SK-N-MC (cell line): ENCODE data around the gene MARCHF6.
"Not testable (repeated sequence)": the region's sequence is repeated elsewhere in the genome, so short reads cannot be mapped to it uniquely, and the experiment has no call there.

Experiments
- DNase-seq: peaks from one replicate; pipeline ENCODE4 v3.0.0-alpha.2; 2011; ENCODE audit warnings: low read depth, low spot score
- H3K27ac ChIP-seq: fragments of 200-600 bp; sonication (generic); 2 replicates; pipeline ENCODE4 v1.5.1; 2016; ENCODE audit warnings: mixed run types
- H3K36me3 ChIP-seq: fragments of 200-600 bp; sonication (generic); 2 replicates; pipeline ENCODE4 v1.6.1; 2017; ENCODE audit warnings: antibody characterized with exemption, low read length, mixed read lengths; ENCODE audit not compliant: insufficient read depth
- H3K4me3 ChIP-seq: fragments of 200-600 bp; sonication (generic); 2 replicates; pipeline ENCODE4 v1.5.1; 2016
- H3K9ac ChIP-seq: fragments of 200-600 bp; sonication (generic); 2 replicates; pipeline ENCODE4 v1.8.0; 2017; ENCODE audit warnings: mixed run types, mixed read lengths; ENCODE audit not compliant: insufficient read length
- H3K9me3 ChIP-seq: fragments of 200-600 bp; sonication (generic); 2 replicates; pipeline ENCODE4 v1.6.1; 2017; ENCODE audit warnings: low read depth, mild to moderate bottlenecking, antibody characterized with exemption, low read length, moderate library complexity, mixed read lengths
- EZH2 ChIP-seq: fragments of 200-600 bp; sonication (generic); IDR thresholded peaks from one replicate; pipeline ENCODE4 v1.6.1; 2017; ENCODE audit warnings: antibody characterized with exemption
- FOXP2 ChIP-seq: optimal IDR thresholded peaks from 2 replicates; pipeline ENCODE3; 2011; ENCODE audit warnings: mild to moderate bottlenecking, moderate library complexity; ENCODE audit not compliant: insufficient read depth; ENCODE audit errors: extremely low read length, control extremely low read depth
- POLR2AphosphoS5 ChIP-seq: IDR thresholded peaks from 2 replicates; pipeline ENCODE4 v1.6.1; 2012; ENCODE audit warnings: mild to moderate bottlenecking, low read depth, low read length, borderline replicate concordance

Gene MARCHF6

GRCh38 chr5:10353241-10354047, at the start of gene MARCHF6:
Gene MARCHF6 (plus strand): TSS chr5:10353695. CDS start chr5:10353899, 204 bp downstream.
- H3K27ac ChIP-seq = peak within 1 kb of the TSS; percentile 93
- DNase-seq = no peak
- no peaks in the 10 kb centered on the region for H3K9me3 ChIP-seq
- peak within 1 kb of the TSS; percentile 98 for H3K4me3 ChIP-seq
- TF ChIP-seq FOXP2 = no peak
- no peak for TF ChIP-seq EZH2
- peak; percentile 99 for TF ChIP-seq POLR2AphosphoS5
- peak within 1 kb of the TSS; percentile 99 for H3K9ac ChIP-seq
- peaks cover 17% of the 10 kb centered on the region for H3K36me3 ChIP-seq

- H3K9ac ChIP-seq = no peak overlapping the region
- no peak overlapping the region for H3K27ac ChIP-seq
- no peak for TF ChIP-seq FOXP2
- no peak for TF ChIP-seq EZH2
- TF ChIP-seq POLR2AphosphoS5 = no peak
These were observed 49.8 kb upstream of the MARCHF6 start for GRCh38 chr5:10303699-10304170.

GRCh38 chr5:10304932-10305331, 48.6 kb upstream of the MARCHF6 start:
- peaks cover 41% of the 10 kb centered on the region for H3K36me3 ChIP-seq
- no peak overlapping the region for H3K4me3 ChIP-seq
- TF ChIP-seq FOXP2 (no peak), POLR2AphosphoS5 (no peak), EZH2 (no peak)
- no peaks in the 10 kb centered on the region for H3K9me3 ChIP-seq
- H3K9ac ChIP-seq = no peak overlapping the region
- no peak overlapping the region for H3K27ac ChIP-seq
- no peak for DNase-seq

More at GRCh38 chr5:10303699-10304170, 49.8 kb upstream of the MARCHF6 start:
- H3K4me3 ChIP-seq = no peak overlapping the region
- no peak for DNase-seq
- H3K9me3 ChIP-seq = no peaks in the 10 kb centered on the region
- H3K36me3 ChIP-seq = peaks cover 49% of the 10 kb centered on the region

GRCh38 chr5:10306114-10306513, 47.4 kb upstream of the MARCHF6 start:
- Histone ChIP-seq H3K36me3 (peaks cover 34% of the 10 kb centered on the region), H3K9me3 (no peaks in the 10 kb centered on the region), H3K4me3 (peak overlapping the region; percentile 85), H3K9ac (peak overlapping the region; percentile 88), H3K27ac (peak overlapping the region; percentile 38; the same call in 1 of the 2 replicates)
- TF ChIP-seq EZH2 = no peak
- TF ChIP-seq POLR2AphosphoS5 = no peak
- TF ChIP-seq FOXP2 = no peak
- no peak for DNase-seq

- Histone ChIP-seq H3K27ac (peak overlapping the region; percentile 38; the same call in 1 of the 2 replicates), H3K4me3 (peak overlapping the region; percentile 85), H3K9ac (peak overlapping the region; percentile 88), H3K36me3 (peaks cover 32% of the 10 kb centered on the region), H3K9me3 (no peaks in the 10 kb centered on the region)
- TF ChIP-seq EZH2 = no peak
- TF ChIP-seq FOXP2 = no peak
- no peak for TF ChIP-seq POLR2AphosphoS5
- DNase-seq = no peak
These were observed 46.7 kb upstream of the MARCHF6 start for GRCh38 chr5:10306806-10307205.

GRCh38 chr5:10307206-10308148, 46.0 kb upstream of the MARCHF6 start, which contains the start of gene CMBL:
Gene CMBL (minus strand): TSS chr5:10307902. CDS start chr5:10290762, 17,140 bp downstream.
- H3K9ac ChIP-seq = peak within 1 kb of the TSS; percentile 88
- H3K36me3 ChIP-seq = peaks cover 25% of the 10 kb centered on the region
- H3K4me3 ChIP-seq = peak within 1 kb of the TSS; percentile 85
- no peaks in the 10 kb centered on the region for H3K9me3 ChIP-seq
- no peak for DNase-seq
- TF ChIP-seq EZH2 (no peak), FOXP2 (no peak), POLR2AphosphoS5 (peak; percentile 78)
- peak within 1 kb of the TSS; percentile 42 for H3K27ac ChIP-seq

GRCh38 chr5:10308844-10309243, 44.7 kb upstream of the MARCHF6 start:
- no peaks in the 10 kb centered on the region for H3K9me3 ChIP-seq
- TF ChIP-seq FOXP2 (no peak), EZH2 (no peak), POLR2AphosphoS5 (no peak)
- H3K9ac ChIP-seq = no peak overlapping the region
- peak overlapping the region; percentile 98 for H3K27ac ChIP-seq
- no peak overlapping the region for H3K4me3 ChIP-seq
- DNase-seq = no peak
- H3K36me3 ChIP-seq = peaks cover 13% of the 10 kb centered on the region

GRCh38 chr5:10310066-10310779, 43.3 kb upstream of the MARCHF6 start:
- peak overlapping the region; percentile 72 for H3K4me3 ChIP-seq
- no peaks in the 10 kb centered on the region for H3K9me3 ChIP-seq
- peaks cover under 1% of the 10 kb centered on the region; the same call in 1 of the 2 replicates for H3K36me3 ChIP-seq
- TF ChIP-seq EZH2 (no peak), FOXP2 (no peak), POLR2AphosphoS5 (peak; percentile 58; the same call in 1 of the 2 replicates)
- H3K27ac ChIP-seq = peak overlapping the region; percentile 98
- DNase-seq = peak; percentile 86
- peak overlapping the region; percentile 72 for H3K9ac ChIP-seq

GRCh38 chr5:10310835-10311570, 42.5 kb upstream of the MARCHF6 start:
- not testable (repeated sequence) for DNase-seq, H3K9ac ChIP-seq, H3K36me3 ChIP-seq, H3K9me3 ChIP-seq
- Histone ChIP-seq H3K27ac (peak overlapping the region; percentile 98), H3K4me3 (peak overlapping the region; percentile 72; the same call in 1 of the 2 replicates)
